WI38 (cell line): Measurements from ENCODE around the gene SLC22A8.
"Not testable (repeated sequence)": the region's sequence is repeated elsewhere in the genome, so short reads cannot be mapped to it uniquely, and the experiment has no call there.

ENCODE experiments used
- H3K4me3 ChIP-seq: 2 replicates; pipeline ENCODE4 v1.5.1; 2011; ENCODE audit warnings: low read depth, mild to moderate bottlenecking, control low read depth, low read length
- TF ChIP-seq, protein P1 (sequence below): IDR thresholded peaks from 2 replicates; pipeline ENCODE4 v1.5.1; 2012; ENCODE audit warnings: low read depth, mild to moderate bottlenecking, control low read depth, low read length

The SLC22A8 gene

GRCh38 chr11:62957147-62957546 lies 58.5 kb downstream of the SLC22A8 start:
- no peak overlapping the region for H3K4me3 ChIP-seq
- TF ChIP-seq, protein P1, sequence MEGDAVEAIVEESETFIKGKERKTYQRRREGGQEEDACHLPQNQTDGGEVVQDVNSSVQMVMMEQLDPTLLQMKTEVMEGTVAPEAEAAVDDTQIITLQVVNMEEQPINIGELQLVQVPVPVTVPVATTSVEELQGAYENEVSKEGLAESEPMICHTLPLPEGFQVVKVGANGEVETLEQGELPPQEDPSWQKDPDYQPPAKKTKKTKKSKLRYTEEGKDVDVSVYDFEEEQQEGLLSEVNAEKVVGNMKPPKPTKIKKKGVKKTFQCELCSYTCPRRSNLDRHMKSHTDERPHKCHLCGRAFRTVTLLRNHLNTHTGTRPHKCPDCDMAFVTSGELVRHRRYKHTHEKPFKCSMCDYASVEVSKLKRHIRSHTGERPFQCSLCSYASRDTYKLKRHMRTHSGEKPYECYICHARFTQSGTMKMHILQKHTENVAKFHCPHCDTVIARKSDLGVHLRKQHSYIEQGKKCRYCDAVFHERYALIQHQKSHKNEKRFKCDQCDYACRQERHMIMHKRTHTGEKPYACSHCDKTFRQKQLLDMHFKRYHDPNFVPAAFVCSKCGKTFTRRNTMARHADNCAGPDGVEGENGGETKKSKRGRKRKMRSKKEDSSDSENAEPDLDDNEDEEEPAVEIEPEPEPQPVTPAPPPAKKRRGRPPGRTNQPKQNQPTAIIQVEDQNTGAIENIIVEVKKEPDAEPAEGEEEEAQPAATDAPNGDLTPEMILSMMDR = no peak

- TF ChIP-seq, protein P1 = no peak
- H3K4me3 ChIP-seq = no peak overlapping the region
These were observed 61.2 kb downstream of the SLC22A8 start for GRCh38 chr11:62954478-62954877.

- no peak overlapping the region for H3K4me3 ChIP-seq
- TF ChIP-seq, protein P1 = no peak
These were observed 61.8 kb downstream of the SLC22A8 start for GRCh38 chr11:62953811-62954210.

- H3K4me3 ChIP-seq = no peak overlapping the region
- TF ChIP-seq, protein P1 = no peak
These were observed 66.8 kb downstream of the SLC22A8 start for GRCh38 chr11:62948765-62949320.

- H3K4me3 ChIP-seq = not testable (repeated sequence)
These were observed 70.1 kb downstream of the SLC22A8 start for GRCh38 chr11:62945538-62945937.
